Neural crest cell (in vitro differentiated cells): ENCODE results near the gene WFDC8. TPM values are rescaled to one million over a fixed set of nuclear protein-coding genes. Genes with fewer than 3 reads are reported as not detected.

Source experiments
- DNase-seq: peaks from one replicate; pipeline ENCODE4 v3.0.0; 2021; ENCODE audit warnings: low read depth, mixed read lengths, low spot score
- H3K27ac Mint-ChIP-seq: one replicate; pipeline ENCODE4 v1.8.0; 2021; ENCODE audit warnings: mild to moderate bottlenecking, mixed read lengths; ENCODE audit not compliant: unreplicated experiment
- H3K27me3 Mint-ChIP-seq: 2 replicates; pipeline ENCODE4 v1.8.0; 2021; ENCODE audit warnings: low read depth, mild to moderate bottlenecking, mixed read lengths
- H3K36me3 Mint-ChIP-seq: 2 replicates; pipeline ENCODE4 v1.8.0; 2021; ENCODE audit warnings: low read depth, mild to moderate bottlenecking, mixed read lengths
- H3K4me1 Mint-ChIP-seq: 2 replicates; pipeline ENCODE4 v1.8.0; 2021; ENCODE audit warnings: mixed read lengths
- H3K4me3 Mint-ChIP-seq: one replicate; pipeline ENCODE4 v1.8.0; 2021; ENCODE audit warnings: mild to moderate bottlenecking, mixed read lengths
- H3K9me3 Mint-ChIP-seq: 2 replicates; pipeline ENCODE4 v1.8.0; 2021; ENCODE audit warnings: mixed read lengths
- long read RNA-seq: library from polyadenylated mRNA; unstranded; transcript quantifications from one replicate; pipeline ENCODE4 v2.0.0, GENCODE V29; 2020
- total RNA-seq: library from RNA; stranded (reverse); gene quantifications from 2 replicates; pipeline ENCODE4 v1.2.1, GENCODE V29; 2021
- TF ChIP-seq, protein P1 (sequence below): fragments of 200-600 bp; sonication (generic); conservative IDR thresholded peaks from 2 replicates; pipeline ENCODE4 v1.5.0; 2021; ENCODE audit warnings: antibody characterized with exemption, mild to moderate bottlenecking

Gene WFDC8
- total RNA-seq: not detected in 2 replicates
- long read RNA-seq: 0 reads

DNA sequence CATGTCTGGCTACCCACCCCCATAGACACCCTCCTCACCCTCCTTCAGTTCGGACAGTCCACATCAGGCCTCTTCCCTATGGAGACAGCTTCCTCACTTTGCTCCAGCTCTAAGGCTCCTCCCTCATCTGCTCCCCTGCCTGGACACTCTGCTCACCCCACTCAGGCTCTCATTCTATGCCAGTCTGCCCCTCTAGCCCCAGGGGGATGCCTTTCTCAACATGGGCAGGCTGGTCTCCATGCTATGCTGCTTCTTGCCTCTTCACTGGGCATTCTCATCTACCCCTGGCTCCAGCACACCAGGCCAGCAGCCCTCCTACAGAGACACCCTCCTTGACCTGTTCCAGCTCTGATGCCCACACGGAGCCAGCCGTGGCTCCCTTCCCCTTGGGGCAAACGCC is at the start of gene WFDC8:
Gene WFDC8 (minus strand): TSS at position 101 of the 400 bp plus-strand sequence. CDS start 37 bp downstream, at position 64.
- H3K27me3 Mint-ChIP-seq: peaks cover 8% of the 10 kb centered on the region

DNA sequence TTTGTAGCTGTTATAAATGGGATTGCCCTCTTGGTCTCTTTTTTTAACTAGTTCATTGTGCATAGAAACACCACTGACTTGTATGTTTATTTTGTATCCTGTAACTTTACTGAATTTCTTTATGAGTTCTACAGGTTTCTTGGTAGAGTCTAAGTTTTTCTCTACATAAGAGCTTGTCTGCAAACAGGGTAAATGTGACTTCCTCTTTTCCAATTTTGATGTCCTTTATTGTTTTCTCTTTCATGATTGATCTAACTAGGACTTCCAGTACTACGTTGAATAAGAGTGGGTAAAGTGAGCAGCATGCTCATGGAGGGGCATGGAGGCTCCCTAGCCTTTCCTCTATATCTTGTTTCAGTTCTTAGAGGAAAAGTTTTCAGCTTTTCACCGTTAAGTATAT is 47.5 kb upstream of the WFDC8 start:
- TF ChIP-seq, protein P1, sequence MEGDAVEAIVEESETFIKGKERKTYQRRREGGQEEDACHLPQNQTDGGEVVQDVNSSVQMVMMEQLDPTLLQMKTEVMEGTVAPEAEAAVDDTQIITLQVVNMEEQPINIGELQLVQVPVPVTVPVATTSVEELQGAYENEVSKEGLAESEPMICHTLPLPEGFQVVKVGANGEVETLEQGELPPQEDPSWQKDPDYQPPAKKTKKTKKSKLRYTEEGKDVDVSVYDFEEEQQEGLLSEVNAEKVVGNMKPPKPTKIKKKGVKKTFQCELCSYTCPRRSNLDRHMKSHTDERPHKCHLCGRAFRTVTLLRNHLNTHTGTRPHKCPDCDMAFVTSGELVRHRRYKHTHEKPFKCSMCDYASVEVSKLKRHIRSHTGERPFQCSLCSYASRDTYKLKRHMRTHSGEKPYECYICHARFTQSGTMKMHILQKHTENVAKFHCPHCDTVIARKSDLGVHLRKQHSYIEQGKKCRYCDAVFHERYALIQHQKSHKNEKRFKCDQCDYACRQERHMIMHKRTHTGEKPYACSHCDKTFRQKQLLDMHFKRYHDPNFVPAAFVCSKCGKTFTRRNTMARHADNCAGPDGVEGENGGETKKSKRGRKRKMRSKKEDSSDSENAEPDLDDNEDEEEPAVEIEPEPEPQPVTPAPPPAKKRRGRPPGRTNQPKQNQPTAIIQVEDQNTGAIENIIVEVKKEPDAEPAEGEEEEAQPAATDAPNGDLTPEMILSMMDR: no peak
- no peak overlapping the region for H3K4me3 Mint-ChIP-seq
- H3K27me3 Mint-ChIP-seq: peaks cover 34% of the 10 kb centered on the region
- H3K27ac Mint-ChIP-seq: no peak overlapping the region
- no peak for DNase-seq
- H3K4me1 Mint-ChIP-seq: no peaks in the 10 kb centered on the region
- H3K9me3 Mint-ChIP-seq: no peaks in the 10 kb centered on the region
- H3K36me3 Mint-ChIP-seq: no peaks in the 10 kb centered on the region

More for the DNA sequence above, at the start of gene WFDC8:
- DNase-seq: no peak
- no peaks in the 10 kb centered on the region for H3K36me3 Mint-ChIP-seq
- TF ChIP-seq, protein P1: no peak
- peaks cover 32% of the 10 kb centered on the region for H3K4me1 Mint-ChIP-seq
- no peaks in the 10 kb centered on the region for H3K9me3 Mint-ChIP-seq
- peak within 1 kb of the TSS; percentile 47 for H3K4me3 Mint-ChIP-seq
- peak within 1 kb of the TSS; percentile 87 for H3K27ac Mint-ChIP-seq

DNA sequence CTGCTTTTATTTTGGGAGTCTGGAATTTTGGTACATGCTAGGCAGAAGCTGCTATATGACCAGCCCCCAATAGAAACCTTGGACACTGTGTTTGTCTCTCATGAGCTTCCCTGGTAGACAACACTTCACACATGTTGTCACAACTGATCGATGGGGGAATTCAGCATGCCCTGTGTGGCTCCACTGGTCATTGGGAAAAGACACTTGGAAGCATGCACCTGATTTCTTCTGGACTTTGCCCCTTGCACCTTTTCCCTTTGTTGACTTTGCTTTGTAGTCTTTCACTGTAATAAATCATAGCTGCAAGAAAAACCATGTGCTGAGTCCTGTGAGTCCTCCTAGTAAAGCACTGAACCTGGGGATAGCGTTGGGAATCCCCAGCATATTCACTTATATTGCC is 42.5 kb upstream of the WFDC8 start:
- TF ChIP-seq, protein P1: no peak
- H3K4me1 Mint-ChIP-seq: no peaks in the 10 kb centered on the region
- no peaks in the 10 kb centered on the region for H3K9me3 Mint-ChIP-seq
- H3K27ac Mint-ChIP-seq: no peak overlapping the region
- no peak for DNase-seq
- no peaks in the 10 kb centered on the region for H3K36me3 Mint-ChIP-seq
- peaks cover 5% of the 10 kb centered on the region for H3K27me3 Mint-ChIP-seq
- no peak overlapping the region for H3K4me3 Mint-ChIP-seq

DNA sequence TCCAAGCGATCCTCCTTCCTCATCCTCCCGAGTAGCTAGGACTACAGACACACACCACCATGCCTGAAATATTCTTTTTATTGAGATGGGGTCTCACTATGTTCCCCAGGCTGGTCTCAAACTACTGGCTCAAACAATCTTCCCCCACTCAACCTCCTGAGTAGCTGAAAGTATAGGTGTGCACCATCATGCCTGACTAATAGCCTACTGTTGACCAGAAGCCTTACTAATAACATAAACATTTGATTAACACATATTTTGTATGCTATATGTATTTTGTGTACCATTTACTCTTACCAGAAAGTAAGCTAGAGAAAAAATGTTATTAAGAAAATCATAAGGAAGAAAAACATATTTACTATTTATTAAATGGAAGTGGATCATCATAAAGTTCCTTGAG is 38.5 kb upstream of the WFDC8 start:
- TF ChIP-seq, protein P1: no peak
- no peaks in the 10 kb centered on the region for H3K36me3 Mint-ChIP-seq
- peaks cover 2% of the 10 kb centered on the region for H3K27me3 Mint-ChIP-seq
- no peaks in the 10 kb centered on the region for H3K4me1 Mint-ChIP-seq
- H3K9me3 Mint-ChIP-seq: no peaks in the 10 kb centered on the region
- no peak overlapping the region for H3K4me3 Mint-ChIP-seq
- H3K27ac Mint-ChIP-seq: peak overlapping the region; percentile 51
- DNase-seq: no peak

DNA sequence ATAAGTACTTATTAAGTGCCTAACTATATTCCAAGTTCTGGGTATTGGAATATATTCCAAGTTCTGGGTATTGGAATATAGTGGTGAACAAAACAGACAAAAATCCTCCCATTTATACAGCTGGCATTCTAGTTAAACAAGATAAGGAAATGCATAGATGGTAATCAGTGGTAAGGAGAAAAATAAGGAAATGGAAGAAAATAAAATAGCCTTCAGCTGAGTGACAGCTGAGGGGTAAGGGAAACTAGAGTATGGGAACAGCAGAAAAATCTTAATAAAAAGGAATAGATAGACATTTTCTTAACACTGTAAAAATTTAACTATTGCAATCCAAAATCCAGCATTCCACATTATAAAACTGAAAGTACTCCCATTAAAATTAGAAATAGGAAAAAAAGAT is 33.2 kb upstream of the WFDC8 start:
- H3K27ac Mint-ChIP-seq: no peak overlapping the region
- peaks cover 6% of the 10 kb centered on the region for H3K4me1 Mint-ChIP-seq
- no peak overlapping the region for H3K4me3 Mint-ChIP-seq
- no peak for DNase-seq
- TF ChIP-seq, protein P1: no peak
- H3K9me3 Mint-ChIP-seq: peaks cover 11% of the 10 kb centered on the region
- H3K27me3 Mint-ChIP-seq: no peaks in the 10 kb centered on the region
- peaks cover 4% of the 10 kb centered on the region for H3K36me3 Mint-ChIP-seq

DNA sequence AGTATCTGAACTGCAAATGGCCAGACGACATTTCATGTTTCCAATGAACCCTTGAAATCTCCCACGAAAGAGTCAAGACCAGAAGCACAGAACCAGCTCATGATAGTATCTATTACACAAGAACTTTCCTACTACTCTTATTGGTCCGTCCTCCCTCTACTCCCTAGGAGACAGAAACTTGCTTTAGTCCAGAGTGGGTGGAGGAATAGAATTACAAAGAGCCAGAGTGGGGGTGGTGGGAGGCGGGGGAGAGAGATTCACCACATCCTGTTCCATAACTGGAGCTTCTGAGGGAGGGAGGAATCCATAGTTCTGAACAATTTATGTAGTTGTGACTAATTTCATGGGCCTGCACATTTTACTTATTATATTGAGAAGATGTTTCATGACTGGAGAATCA is 32.0 kb upstream of the WFDC8 start:
- Mint-ChIP-seq H3K27ac (no peak overlapping the region), H3K4me3 (no peak overlapping the region), H3K4me1 (peaks cover 6% of the 10 kb centered on the region), H3K36me3 (peaks cover 7% of the 10 kb centered on the region), H3K9me3 (peaks cover 17% of the 10 kb centered on the region), H3K27me3 (no peaks in the 10 kb centered on the region)
- TF ChIP-seq, protein P1: no peak
- DNase-seq: no peak
